ENCODE results near the gene TMEM9B. TPM values are rescaled to one million over a fixed set of nuclear protein-coding genes. Genes with fewer than 3 reads are reported as not detected.

The TMEM9B gene
- total and polyA plus RNA-seq, 9 of the 15 experiments (the other 6 are each of a cell fraction or from before 2014, with no cell fraction given) = 7.7 to 20.0 (median 14.0) TPM

DNA sequence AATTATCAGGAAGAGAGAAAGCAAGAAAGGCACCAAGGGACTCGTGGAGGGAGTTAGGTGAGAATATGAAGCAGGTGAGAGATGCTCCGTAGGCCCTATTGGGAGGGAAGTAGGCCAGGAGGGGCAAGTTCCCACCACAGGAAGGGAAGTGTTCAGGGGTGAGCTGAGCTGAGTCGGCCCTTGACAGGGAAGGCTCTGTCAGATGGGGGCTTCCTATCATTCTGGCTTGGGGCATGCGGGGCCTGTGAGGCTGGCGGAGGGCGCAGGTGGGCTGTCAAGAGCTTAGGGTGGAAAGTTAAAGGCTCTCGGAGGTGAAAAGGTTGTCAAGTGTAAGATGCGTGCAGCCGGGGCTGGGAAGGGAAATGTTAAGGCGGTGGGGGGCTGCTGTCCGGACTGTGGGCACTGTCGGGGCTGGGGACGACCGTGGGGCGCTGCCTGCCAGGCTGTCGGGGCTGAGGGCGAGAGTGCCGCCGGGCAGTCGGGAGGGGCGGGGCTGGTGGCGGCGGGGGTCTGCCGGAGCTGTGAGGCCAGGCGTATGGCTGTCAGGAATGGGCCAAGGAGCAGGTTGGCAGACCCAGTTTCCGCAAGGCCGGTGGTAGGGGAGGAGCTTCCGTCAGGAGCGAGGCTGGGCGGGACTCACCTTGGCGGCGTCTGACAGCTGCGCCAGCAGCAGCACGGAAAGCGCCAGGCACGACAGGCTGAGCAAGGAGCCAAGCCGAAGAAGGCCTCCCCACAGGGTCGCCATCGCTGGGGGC lies 496 bp downstream of the TMEM9B start (continued):
- TF ChIP-seq, protein P1, sequence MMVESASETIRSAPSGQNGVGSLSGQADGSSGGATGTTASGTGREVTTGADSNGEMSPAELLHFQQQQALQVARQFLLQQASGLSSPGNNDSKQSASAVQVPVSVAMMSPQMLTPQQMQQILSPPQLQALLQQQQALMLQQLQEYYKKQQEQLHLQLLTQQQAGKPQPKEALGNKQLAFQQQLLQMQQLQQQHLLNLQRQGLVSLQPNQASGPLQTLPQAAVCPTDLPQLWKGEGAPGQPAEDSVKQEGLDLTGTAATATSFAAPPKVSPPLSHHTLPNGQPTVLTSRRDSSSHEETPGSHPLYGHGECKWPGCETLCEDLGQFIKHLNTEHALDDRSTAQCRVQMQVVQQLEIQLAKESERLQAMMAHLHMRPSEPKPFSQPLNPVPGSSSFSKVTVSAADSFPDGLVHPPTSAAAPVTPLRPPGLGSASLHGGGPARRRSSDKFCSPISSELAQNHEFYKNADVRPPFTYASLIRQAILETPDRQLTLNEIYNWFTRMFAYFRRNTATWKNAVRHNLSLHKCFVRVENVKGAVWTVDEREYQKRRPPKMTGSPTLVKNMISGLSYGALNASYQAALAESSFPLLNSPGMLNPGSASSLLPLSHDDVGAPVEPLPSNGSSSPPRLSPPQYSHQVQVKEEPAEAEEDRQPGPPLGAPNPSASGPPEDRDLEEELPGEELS (CRISPR knock-in tag; IDR thresholded peaks at IDR 0.05; ENCODE audit: borderline replicate concordance) = no peak
- TF ChIP-seq, protein P2, sequence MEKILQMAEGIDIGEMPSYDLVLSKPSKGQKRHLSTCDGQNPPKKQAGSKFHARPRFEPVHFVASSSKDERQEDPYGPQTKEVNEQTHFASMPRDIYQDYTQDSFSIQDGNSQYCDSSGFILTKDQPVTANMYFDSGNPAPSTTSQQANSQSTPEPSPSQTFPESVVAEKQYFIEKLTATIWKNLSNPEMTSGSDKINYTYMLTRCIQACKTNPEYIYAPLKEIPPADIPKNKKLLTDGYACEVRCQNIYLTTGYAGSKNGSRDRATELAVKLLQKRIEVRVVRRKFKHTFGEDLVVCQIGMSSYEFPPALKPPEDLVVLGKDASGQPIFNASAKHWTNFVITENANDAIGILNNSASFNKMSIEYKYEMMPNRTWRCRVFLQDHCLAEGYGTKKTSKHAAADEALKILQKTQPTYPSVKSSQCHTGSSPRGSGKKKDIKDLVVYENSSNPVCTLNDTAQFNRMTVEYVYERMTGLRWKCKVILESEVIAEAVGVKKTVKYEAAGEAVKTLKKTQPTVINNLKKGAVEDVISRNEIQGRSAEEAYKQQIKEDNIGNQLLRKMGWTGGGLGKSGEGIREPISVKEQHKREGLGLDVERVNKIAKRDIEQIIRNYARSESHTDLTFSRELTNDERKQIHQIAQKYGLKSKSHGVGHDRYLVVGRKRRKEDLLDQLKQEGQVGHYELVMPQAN (IDR thresholded peaks at IDR 0.05; ENCODE audit: borderline replicate concordance) = peak; percentile 92
- TF ChIP-seq PRPF4 (IDR thresholded peaks at IDR 0.05; ENCODE audit: insufficient read depth, low read depth, low read length, poor library complexity, severe bottlenecking) = no peak
- TF ChIP-seq NCOR1 (IDR thresholded peaks at IDR 0.05) = no peak
- no peak for TF ChIP-seq SMAD2 (IDR thresholded peaks at IDR 0.05; ENCODE audit: low read depth, low read length)
- TF ChIP-seq, protein P3, sequence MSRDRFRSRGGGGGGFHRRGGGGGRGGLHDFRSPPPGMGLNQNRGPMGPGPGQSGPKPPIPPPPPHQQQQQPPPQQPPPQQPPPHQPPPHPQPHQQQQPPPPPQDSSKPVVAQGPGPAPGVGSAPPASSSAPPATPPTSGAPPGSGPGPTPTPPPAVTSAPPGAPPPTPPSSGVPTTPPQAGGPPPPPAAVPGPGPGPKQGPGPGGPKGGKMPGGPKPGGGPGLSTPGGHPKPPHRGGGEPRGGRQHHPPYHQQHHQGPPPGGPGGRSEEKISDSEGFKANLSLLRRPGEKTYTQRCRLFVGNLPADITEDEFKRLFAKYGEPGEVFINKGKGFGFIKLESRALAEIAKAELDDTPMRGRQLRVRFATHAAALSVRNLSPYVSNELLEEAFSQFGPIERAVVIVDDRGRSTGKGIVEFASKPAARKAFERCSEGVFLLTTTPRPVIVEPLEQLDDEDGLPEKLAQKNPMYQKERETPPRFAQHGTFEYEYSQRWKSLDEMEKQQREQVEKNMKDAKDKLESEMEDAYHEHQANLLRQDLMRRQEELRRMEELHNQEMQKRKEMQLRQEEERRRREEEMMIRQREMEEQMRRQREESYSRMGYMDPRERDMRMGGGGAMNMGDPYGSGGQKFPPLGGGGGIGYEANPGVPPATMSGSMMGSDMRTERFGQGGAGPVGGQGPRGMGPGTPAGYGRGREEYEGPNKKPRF (IDR thresholded peaks at IDR 0.05; ENCODE audit: low read depth, low read length) = no peak
- TF ChIP-seq SRSF9 (IDR thresholded peaks at IDR 0.05; ENCODE audit: borderline replicate concordance, low read depth, low read length) = no peak
- TF ChIP-seq, protein P4, sequence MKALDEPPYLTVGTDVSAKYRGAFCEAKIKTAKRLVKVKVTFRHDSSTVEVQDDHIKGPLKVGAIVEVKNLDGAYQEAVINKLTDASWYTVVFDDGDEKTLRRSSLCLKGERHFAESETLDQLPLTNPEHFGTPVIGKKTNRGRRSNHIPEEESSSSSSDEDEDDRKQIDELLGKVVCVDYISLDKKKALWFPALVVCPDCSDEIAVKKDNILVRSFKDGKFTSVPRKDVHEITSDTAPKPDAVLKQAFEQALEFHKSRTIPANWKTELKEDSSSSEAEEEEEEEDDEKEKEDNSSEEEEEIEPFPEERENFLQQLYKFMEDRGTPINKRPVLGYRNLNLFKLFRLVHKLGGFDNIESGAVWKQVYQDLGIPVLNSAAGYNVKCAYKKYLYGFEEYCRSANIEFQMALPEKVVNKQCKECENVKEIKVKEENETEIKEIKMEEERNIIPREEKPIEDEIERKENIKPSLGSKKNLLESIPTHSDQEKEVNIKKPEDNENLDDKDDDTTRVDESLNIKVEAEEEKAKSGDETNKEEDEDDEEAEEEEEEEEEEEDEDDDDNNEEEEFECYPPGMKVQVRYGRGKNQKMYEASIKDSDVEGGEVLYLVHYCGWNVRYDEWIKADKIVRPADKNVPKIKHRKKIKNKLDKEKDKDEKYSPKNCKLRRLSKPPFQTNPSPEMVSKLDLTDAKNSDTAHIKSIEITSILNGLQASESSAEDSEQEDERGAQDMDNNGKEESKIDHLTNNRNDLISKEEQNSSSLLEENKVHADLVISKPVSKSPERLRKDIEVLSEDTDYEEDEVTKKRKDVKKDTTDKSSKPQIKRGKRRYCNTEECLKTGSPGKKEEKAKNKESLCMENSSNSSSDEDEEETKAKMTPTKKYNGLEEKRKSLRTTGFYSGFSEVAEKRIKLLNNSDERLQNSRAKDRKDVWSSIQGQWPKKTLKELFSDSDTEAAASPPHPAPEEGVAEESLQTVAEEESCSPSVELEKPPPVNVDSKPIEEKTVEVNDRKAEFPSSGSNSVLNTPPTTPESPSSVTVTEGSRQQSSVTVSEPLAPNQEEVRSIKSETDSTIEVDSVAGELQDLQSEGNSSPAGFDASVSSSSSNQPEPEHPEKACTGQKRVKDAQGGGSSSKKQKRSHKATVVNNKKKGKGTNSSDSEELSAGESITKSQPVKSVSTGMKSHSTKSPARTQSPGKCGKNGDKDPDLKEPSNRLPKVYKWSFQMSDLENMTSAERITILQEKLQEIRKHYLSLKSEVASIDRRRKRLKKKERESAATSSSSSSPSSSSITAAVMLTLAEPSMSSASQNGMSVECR (CRISPR knock-in tag; IDR thresholded peaks at IDR 0.05) = 0 out of 2 replicates have a peak, but pooled peaks have one; percentile 35
- no peak for TF ChIP-seq U2AF2 (optimal IDR thresholded peaks at IDR 0.05; ENCODE audit: low read depth, low read length)
- no peak for TF ChIP-seq ZNF778 (CRISPR knock-in tag; IDR thresholded peaks at IDR 0.05)
- TF ChIP-seq DIDO1 (tag; IDR thresholded peaks at IDR 0.05; ENCODE audit: low read depth) = no peak
- TF ChIP-seq TEAD2 (tag; IDR thresholded peaks at IDR 0.05) = no peak
- peak; percentile 62 for TF ChIP-seq HMGN3 (IDR thresholded peaks at IDR 0.05; ENCODE audit: borderline replicate concordance, extremely low read depth, insufficient read length, low read depth, low read length)
- TF ChIP-seq SNRNP70 (optimal IDR thresholded peaks at IDR 0.05; ENCODE audit: low read depth, low read length) = no peak
- peak; percentile 73 for TF ChIP-seq DACH1 (IDR thresholded peaks at IDR 0.05; ENCODE audit: partially characterized antibody)
- 0 out of 2 replicates have a peak, but pooled peaks have one; percentile 2 for TF ChIP-seq TAF7 (tag; IDR thresholded peaks at IDR 0.05)

Measured in K562 (cell line).